PC-9 (cell line): ENCODE data around the gene SFTA2.

Source experiments
- CTCF ChIP-seq: fragments of 200-600 bp; sonication (generic); conservative IDR thresholded peaks from 2 replicates; pipeline ENCODE4 v1.6.1; 2017; ENCODE audit warnings: mixed run types, antibody characterized with exemption, mild to moderate bottlenecking, moderate library complexity
- EZH2 ChIP-seq: fragments of 200-600 bp; sonication (generic); IDR thresholded peaks from 2 replicates; pipeline ENCODE4 v1.8.0; 2017; ENCODE audit warnings: antibody characterized with exemption, low read depth

- TF ChIP-seq CTCF: no peak
- no peak for TF ChIP-seq EZH2
Measured at GRCh38 chr6:30889921-30890645, 41.9 kb downstream of the SFTA2 start.
